GM12874 (cell line): ENCODE results near the gene FBRS.

Source experiments
- CTCF ChIP-seq: IDR thresholded peaks from 2 replicates; pipeline ENCODE4 v1.5.1; 2011; ENCODE audit warnings: low read depth, mild to moderate bottlenecking, control low read depth, low read length, moderate library complexity; ENCODE audit not compliant: insufficient read depth

FBRS gene

DNA sequence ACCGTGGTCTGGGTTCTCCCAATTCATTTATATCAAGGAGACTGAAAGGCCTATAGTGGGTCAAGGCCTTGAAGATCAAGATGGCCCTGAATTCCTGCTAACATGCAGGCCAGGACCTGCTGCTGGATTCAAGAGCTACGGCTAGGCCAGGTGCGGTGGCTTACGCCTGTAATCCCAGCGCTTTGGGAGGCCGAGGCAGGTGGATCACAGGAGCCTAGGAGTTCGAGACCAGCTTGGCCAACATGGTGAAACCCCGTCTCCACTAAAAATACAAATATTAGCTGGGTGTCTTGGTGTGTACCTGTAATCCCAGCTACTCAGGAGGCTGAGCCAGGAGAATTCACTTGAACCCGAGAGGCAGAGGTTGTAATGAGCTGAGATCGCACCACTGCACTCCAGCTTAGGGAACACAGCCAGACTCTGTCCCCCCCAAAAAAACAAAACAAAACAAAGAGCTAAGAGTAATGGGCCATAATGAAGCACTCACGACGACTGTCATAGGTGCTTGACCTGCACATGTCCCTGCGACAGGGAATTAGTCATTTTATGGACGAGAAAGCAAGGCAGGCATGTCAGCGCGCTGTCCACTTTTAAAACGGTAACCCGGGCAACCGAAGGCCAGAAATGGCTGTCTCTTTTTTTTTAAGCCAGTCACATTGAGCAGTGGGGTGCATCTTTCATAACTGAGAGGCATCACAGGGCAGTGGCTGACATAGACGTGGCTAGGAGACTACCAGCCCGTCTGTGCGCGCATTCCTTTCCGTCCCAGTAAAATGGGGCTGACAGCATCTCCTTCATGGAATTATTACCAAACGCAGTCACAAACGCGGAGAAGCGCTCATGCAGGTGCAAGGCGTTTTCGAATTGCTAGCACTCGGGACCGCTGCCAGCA is 1.0 kb upstream of the FBRS start:
- no peak for TF ChIP-seq CTCF

GRCh38 chr16:30658731-30659506 is 688 bp downstream of the FBRS start:
- TF ChIP-seq CTCF: peak; percentile 31

- no peak for TF ChIP-seq CTCF
Measured at GRCh38 chr16:30659507-30660423, 1.5 kb downstream of the FBRS start.

GRCh38 chr16:30660424-30661261 is 2.4 kb downstream of the FBRS start:
- no peak for TF ChIP-seq CTCF

DNA sequence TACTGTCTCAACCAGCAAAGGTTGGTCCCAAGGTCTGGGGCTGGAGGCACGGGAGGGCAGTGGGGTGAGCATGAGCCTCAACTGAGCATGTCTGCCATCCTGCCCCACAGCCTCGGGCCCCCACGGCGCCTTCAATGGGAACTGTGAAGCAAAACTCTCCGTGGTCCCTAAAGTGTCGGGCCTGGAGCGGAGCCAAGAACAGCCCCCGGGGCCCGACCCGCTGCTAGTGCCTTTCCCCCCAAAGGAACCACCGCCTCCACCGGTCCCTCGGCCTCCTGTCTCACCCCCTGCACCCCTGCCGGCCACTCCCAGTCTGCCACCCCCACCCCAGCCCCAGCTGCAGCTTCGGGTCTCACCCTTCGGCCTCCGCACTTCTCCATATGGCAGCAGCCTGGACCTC is 4.2 kb downstream of the FBRS start:
- no peak for TF ChIP-seq CTCF

DNA sequence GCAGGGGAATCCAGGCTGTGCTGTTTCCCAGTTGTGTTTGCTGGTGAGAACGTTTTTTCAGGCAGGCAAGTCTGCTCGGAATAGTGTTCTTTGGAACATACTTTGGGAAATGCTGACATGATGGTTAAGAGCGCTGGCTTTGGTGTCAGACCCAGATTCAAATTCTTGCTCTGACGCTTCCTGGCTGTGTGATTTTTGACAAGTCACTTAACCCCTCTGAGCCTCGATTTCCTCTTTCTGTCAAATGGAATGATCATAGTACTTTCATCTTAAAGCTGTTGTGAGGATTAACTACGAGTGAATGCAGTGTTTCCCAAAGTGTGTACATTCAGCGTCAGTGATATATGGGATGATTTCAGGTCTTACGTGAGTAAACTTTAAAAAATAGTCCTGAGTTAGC is 4.8 kb downstream of the FBRS start:
- no peak for TF ChIP-seq CTCF
